Measurements from ENCODE around the gene PRKCA.

Gene PRKCA

GRCh38 chr17:66684731-66685130, 382.3 kb downstream of the PRKCA start:
- DNase-seq (no peak), ATAC-seq (no peak)
- Mint-ChIP-seq H3K9me3 (no peaks in the 10 kb centered on the region), H3K4me1 (no peaks in the 10 kb centered on the region), H3K4me3 (no peak overlapping the region), H3K27me3 (no peaks in the 10 kb centered on the region), H3K27ac (no peak overlapping the region), H3K36me3 (ENCODE audit: low read depth) (peaks cover 22% of the 10 kb centered on the region)

- Mint-ChIP-seq H3K27me3 (no peaks in the 10 kb centered on the region), H3K27ac (no peak overlapping the region), H3K36me3 (ENCODE audit: low read depth) (peaks cover 36% of the 10 kb centered on the region), H3K4me1 (no peaks in the 10 kb centered on the region), H3K4me3 (no peak overlapping the region), H3K9me3 (no peaks in the 10 kb centered on the region)
- ATAC-seq (no peak), DNase-seq (no peak)
These were observed 384.2 kb downstream of the PRKCA start for GRCh38 chr17:66686601-66687000.

GRCh38 chr17:66687570-66688284, 385.3 kb downstream of the PRKCA start:
- H3K27me3 Mint-ChIP-seq = no peaks in the 10 kb centered on the region
- peak overlapping the region; percentile 18 for H3K4me3 Mint-ChIP-seq
- no peaks in the 10 kb centered on the region for H3K9me3 Mint-ChIP-seq
- peak overlapping the region; percentile 15 for H3K27ac Mint-ChIP-seq
- H3K36me3 Mint-ChIP-seq (ENCODE audit: low read depth) = peaks cover 39% of the 10 kb centered on the region
- DNase-seq (no peak), ATAC-seq (no peak)
- no peaks in the 10 kb centered on the region for H3K4me1 Mint-ChIP-seq

DNA sequence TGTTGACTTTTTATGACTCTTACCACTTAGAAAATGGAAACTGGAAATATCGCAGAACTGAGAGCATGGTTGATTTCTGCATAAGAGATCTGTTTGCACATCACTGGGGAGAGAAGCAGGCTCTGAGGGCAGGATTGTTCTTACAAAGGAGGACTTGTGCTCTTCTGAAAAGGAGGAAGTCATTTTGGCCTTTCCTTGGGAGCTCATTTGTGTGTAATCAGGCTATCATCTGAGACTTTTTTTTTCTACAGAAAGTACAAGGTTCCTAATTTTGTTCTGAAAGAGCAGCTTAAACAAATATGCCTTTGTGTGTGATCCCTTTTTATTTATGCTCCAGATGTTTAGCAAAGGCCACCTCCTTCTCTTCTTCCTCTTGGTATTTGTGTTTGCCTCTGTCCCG, 386.8 kb downstream of the PRKCA start:
- no peaks in the 10 kb centered on the region for H3K4me1 Mint-ChIP-seq
- H3K4me3 Mint-ChIP-seq = no peak overlapping the region
- H3K9me3 Mint-ChIP-seq = no peaks in the 10 kb centered on the region
- DNase-seq (no peak), ATAC-seq (no peak)
- no peak overlapping the region for H3K27ac Mint-ChIP-seq
- no peaks in the 10 kb centered on the region for H3K27me3 Mint-ChIP-seq
- H3K36me3 Mint-ChIP-seq (ENCODE audit: low read depth) = peaks cover 46% of the 10 kb centered on the region

- ATAC-seq = no peak
- peaks cover 54% of the 10 kb centered on the region for H3K36me3 Mint-ChIP-seq (ENCODE audit: low read depth)
- no peak overlapping the region for H3K4me3 Mint-ChIP-seq
These were observed 387.8 kb downstream of the PRKCA start for GRCh38 chr17:66690166-66690565.

GRCh38 chr17:66691644-66692420, 389.4 kb downstream of the PRKCA start:
- Mint-ChIP-seq H3K27ac (peak overlapping the region; percentile 4), H3K4me3 (no peak overlapping the region), H3K27me3 (no peaks in the 10 kb centered on the region), H3K9me3 (peaks cover 5% of the 10 kb centered on the region), H3K4me1 (no peaks in the 10 kb centered on the region), H3K36me3 (ENCODE audit: low read depth) (peaks cover 68% of the 10 kb centered on the region)
- no peak for DNase-seq
- no peak for ATAC-seq

More at GRCh38 chr17:66690166-66690565, 387.8 kb downstream of the PRKCA start:
- no peaks in the 10 kb centered on the region for H3K9me3 Mint-ChIP-seq
- no peaks in the 10 kb centered on the region for H3K27me3 Mint-ChIP-seq
- no peak overlapping the region for H3K27ac Mint-ChIP-seq
- no peak for DNase-seq
- H3K4me1 Mint-ChIP-seq = no peaks in the 10 kb centered on the region

- DNase-seq (no peak), ATAC-seq (no peak)
- Mint-ChIP-seq H3K27ac (peak overlapping the region; percentile 4), H3K27me3 (no peaks in the 10 kb centered on the region), H3K4me1 (no peaks in the 10 kb centered on the region), H3K4me3 (no peak overlapping the region), H3K36me3 (ENCODE audit: low read depth) (peaks cover 70% of the 10 kb centered on the region), H3K9me3 (peaks cover 5% of the 10 kb centered on the region)
These were observed 389.9 kb downstream of the PRKCA start for GRCh38 chr17:66692421-66692690.

DNA sequence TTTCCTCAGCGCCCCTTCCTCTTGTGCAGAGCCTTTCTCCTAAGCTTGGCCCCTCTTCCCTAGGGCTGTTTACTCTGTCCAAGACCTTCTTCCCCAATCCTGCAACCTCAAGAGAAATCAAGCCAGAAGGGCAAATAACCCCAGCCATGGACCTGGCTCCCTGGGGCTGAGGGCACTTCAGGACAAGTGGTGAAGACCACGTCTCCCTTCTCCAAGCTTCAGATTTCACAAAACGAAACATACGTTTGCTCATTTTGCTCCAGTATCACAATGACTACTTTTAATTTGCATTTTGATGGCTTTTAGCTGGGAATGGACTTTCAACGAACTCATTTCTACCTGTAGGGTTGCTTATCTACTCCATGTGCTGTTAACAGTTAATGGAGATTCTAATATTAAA, 392.7 kb downstream of the PRKCA start:
- H3K27ac Mint-ChIP-seq = no peak overlapping the region
- peaks cover 72% of the 10 kb centered on the region for H3K36me3 Mint-ChIP-seq (ENCODE audit: low read depth)
- ATAC-seq (no peak), DNase-seq (no peak)
- H3K27me3 Mint-ChIP-seq = no peaks in the 10 kb centered on the region
- H3K4me1 Mint-ChIP-seq = no peaks in the 10 kb centered on the region
- no peak overlapping the region for H3K4me3 Mint-ChIP-seq
- H3K9me3 Mint-ChIP-seq = peaks cover 13% of the 10 kb centered on the region

GRCh38 chr17:66698270-66698669, 395.9 kb downstream of the PRKCA start:
- no peak for ATAC-seq

DNA sequence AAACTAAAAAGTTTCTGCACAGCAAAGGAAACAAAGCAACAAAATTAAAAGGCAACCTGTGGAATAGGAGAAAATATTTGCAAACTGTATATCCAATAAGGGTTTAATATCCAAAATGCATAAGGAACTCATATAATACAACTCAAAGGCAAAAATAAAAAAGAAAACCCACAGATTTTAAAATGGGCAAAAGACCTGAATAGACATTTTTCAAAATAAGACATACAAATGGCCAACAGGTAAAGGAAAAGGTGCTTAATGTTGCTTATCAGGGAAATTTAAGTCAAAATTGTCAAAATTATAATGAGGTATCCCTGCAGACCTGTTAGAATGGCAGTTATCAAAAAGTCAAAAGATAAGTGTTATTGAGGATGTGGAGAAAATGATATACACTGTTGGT, 399.0 kb downstream of the PRKCA start:
- H3K4me1 Mint-ChIP-seq = peaks cover 7% of the 10 kb centered on the region
- DNase-seq (no peak), ATAC-seq (no peak)
- peaks cover 42% of the 10 kb centered on the region for H3K36me3 Mint-ChIP-seq (ENCODE audit: low read depth)
- no peak overlapping the region for H3K27ac Mint-ChIP-seq
- H3K27me3 Mint-ChIP-seq = no peaks in the 10 kb centered on the region
- H3K9me3 Mint-ChIP-seq = peaks cover 7% of the 10 kb centered on the region
- H3K4me3 Mint-ChIP-seq = no peak overlapping the region

More at GRCh38 chr17:66698270-66698669, 395.9 kb downstream of the PRKCA start:
- DNase-seq = no peak
- Mint-ChIP-seq H3K27ac (no peak overlapping the region), H3K27me3 (no peaks in the 10 kb centered on the region), H3K4me1 (peaks cover 2% of the 10 kb centered on the region), H3K4me3 (no peak overlapping the region), H3K9me3 (peaks cover 13% of the 10 kb centered on the region), H3K36me3 (ENCODE audit: low read depth) (peaks cover 63% of the 10 kb centered on the region)

DNA sequence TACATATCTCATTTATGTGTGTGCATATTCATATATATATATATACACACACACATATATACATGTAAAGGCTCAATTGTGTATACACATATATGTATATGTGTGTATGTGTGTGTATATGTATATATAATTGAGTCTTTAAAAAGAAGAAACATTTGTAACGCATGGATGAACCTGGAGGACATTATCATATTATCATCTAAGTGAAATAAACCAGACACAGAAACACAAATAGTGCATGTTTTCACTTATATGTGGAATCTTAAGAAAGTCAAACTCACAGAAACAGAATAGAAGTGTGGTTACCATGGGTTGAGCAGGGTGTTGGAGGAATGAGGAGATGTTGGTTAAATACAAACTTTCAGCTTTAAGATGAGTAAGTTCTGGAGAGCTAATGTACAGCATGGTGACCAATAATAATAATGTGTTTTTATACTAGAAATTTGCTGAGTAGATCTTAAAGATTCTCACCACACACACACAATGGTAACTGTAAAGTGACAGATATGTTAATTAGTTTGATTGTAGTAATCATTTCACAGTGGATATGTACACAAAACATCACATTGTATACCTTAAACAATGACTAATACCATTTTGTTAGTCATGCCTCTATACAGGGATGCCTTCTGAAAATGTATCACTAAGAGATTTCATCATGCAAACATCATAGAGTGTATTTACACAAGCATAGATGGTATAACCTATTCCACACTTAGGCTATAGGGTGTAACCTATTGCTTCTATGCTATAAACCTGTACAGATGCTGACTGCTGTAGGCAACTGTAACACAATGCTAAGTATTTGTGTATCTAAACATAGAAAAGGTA, 399.9 kb downstream of the PRKCA start:
- no peaks in the 10 kb centered on the region for H3K27me3 Mint-ChIP-seq
- H3K27ac Mint-ChIP-seq = peak overlapping the region; percentile 11
- H3K4me3 Mint-ChIP-seq = no peak overlapping the region
- ATAC-seq = peak; percentile 64
- peaks cover 7% of the 10 kb centered on the region for H3K4me1 Mint-ChIP-seq
- DNase-seq = no peak
- H3K36me3 Mint-ChIP-seq (ENCODE audit: low read depth) = peaks cover 34% of the 10 kb centered on the region
- peaks cover 7% of the 10 kb centered on the region for H3K9me3 Mint-ChIP-seq

DNA sequence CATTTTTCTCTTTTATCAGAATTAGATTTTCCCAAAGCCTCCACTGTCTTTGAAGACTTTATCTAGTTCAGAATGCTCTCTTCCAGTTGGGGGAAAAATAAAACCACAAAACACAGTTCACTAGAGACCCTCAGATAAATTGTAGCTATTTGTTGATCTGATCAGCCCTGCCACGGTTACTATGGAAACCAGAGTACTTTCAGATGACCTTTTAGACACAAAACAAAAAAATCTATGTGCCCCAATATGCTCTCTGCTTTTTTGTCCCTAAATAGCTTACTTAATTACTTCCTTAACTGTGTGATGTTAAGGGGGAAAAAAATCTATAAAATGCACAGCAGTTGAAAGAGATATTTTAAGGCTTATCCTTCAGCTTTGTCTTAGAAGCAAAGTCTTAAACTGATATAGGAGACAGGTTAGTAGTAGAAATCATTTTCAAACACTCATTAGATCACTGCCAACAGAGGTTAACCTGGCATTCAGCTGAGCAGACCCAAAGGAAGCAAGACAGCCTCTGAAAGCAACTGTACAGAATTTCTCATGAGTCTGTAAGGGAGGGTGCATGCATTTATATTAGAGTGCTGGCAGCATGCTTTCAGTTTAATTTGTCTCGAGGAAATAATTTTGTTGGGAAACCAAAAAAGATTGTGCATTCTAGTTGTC, 402.6 kb downstream of the PRKCA start:
- no peak overlapping the region for H3K27ac Mint-ChIP-seq
- H3K9me3 Mint-ChIP-seq = no peaks in the 10 kb centered on the region
- ATAC-seq (no peak), DNase-seq (no peak)
- H3K4me3 Mint-ChIP-seq = no peak overlapping the region
- H3K36me3 Mint-ChIP-seq (ENCODE audit: low read depth) = peaks cover 22% of the 10 kb centered on the region
- H3K4me1 Mint-ChIP-seq = peaks cover 9% of the 10 kb centered on the region
- no peaks in the 10 kb centered on the region for H3K27me3 Mint-ChIP-seq

DNA sequence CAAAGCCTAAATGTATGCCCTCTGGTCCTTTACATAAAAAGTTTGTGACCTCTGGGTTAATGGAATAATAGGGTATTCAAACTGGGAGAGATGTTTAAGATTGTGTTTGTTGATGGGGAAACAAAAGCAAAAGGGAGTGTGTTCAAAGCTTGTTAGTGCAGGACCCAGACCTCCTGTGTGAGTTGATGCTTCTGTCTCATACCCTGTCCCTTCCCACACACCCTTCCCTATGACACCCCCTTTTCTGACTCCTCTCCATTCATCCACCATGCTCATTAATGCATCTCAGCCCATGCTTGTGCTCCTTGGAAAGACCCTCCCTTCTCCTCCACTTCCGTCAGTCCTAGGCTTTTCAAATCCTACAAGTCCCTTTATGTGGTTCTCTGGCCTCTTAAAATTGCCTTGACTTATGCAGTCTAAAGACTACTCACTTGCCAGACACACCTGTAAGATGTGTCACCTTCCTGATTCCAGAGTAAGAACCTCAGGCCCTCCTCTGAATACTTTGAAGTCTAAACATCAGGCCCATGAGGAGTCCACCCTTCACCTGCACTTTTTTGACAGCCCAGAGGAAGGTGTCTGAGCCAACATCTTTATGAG, 404.5 kb downstream of the PRKCA start:
- DNase-seq (no peak), ATAC-seq (no peak)
- no peaks in the 10 kb centered on the region for H3K27me3 Mint-ChIP-seq
- H3K36me3 Mint-ChIP-seq (ENCODE audit: low read depth) = peaks cover 17% of the 10 kb centered on the region
- H3K27ac Mint-ChIP-seq = peak overlapping the region; percentile 54
- H3K9me3 Mint-ChIP-seq = no peaks in the 10 kb centered on the region
- H3K4me1 Mint-ChIP-seq = peaks cover 22% of the 10 kb centered on the region
- H3K4me3 Mint-ChIP-seq = no peak overlapping the region

GRCh38 chr17:66711401-66711800, 409.0 kb downstream of the PRKCA start:
- H3K9me3 Mint-ChIP-seq = no peaks in the 10 kb centered on the region
- DNase-seq (no peak), ATAC-seq (no peak)
- H3K27ac Mint-ChIP-seq = no peak overlapping the region
- peaks cover 43% of the 10 kb centered on the region for H3K4me1 Mint-ChIP-seq
- no peak overlapping the region for H3K4me3 Mint-ChIP-seq
- H3K36me3 Mint-ChIP-seq (ENCODE audit: low read depth) = peaks cover 22% of the 10 kb centered on the region
- no peaks in the 10 kb centered on the region for H3K27me3 Mint-ChIP-seq
